IPS-15b (cell line): ENCODE results near the gene U2SURP.

Experiments
- H3K27me3 ChIP-seq: one replicate; pipeline ENCODE4 v1.6.1; 2013; ENCODE audit warnings: low read length; ENCODE audit not compliant: control insufficient read depth, insufficient read depth
- H3K36me3 ChIP-seq: one replicate; pipeline ENCODE4 v1.6.1; 2013; ENCODE audit warnings: low read length; ENCODE audit not compliant: control insufficient read depth, insufficient read depth
- H3K4me1 ChIP-seq: one replicate; pipeline ENCODE4 v1.6.1; 2013; ENCODE audit warnings: mild to moderate bottlenecking, low read length; ENCODE audit not compliant: control insufficient read depth, insufficient read depth
- H3K4me3 ChIP-seq: one replicate; pipeline ENCODE4 v1.5.1; 2013; ENCODE audit warnings: low read depth, low read length
- H3K9ac ChIP-seq: one replicate; pipeline ENCODE4 v1.6.1; 2013; ENCODE audit warnings: low read depth, mild to moderate bottlenecking, low read length
- H3K9me3 ChIP-seq: one replicate; pipeline ENCODE4 v1.6.1; 2013; ENCODE audit warnings: mild to moderate bottlenecking, low read length; ENCODE audit not compliant: control insufficient read depth, insufficient read depth

Gene U2SURP

GRCh38 chr3:143081365-143081764 lies 80.0 kb downstream of the U2SURP start:
- no peaks in the 10 kb centered on the region for H3K27me3 ChIP-seq
- no peak overlapping the region for H3K4me3 ChIP-seq
- peaks cover 2% of the 10 kb centered on the region for H3K9me3 ChIP-seq
- H3K36me3 ChIP-seq: no peaks in the 10 kb centered on the region
- no peaks in the 10 kb centered on the region for H3K4me1 ChIP-seq
- H3K9ac ChIP-seq: no peak overlapping the region

- Histone ChIP-seq H3K4me3 (no peak overlapping the region), H3K27me3 (no peaks in the 10 kb centered on the region), H3K9ac (no peak overlapping the region), H3K36me3 (no peaks in the 10 kb centered on the region), H3K4me1 (no peaks in the 10 kb centered on the region), H3K9me3 (peaks cover 2% of the 10 kb centered on the region)
These were observed 80.7 kb downstream of the U2SURP start for GRCh38 chr3:143081844-143082778.

DNA sequence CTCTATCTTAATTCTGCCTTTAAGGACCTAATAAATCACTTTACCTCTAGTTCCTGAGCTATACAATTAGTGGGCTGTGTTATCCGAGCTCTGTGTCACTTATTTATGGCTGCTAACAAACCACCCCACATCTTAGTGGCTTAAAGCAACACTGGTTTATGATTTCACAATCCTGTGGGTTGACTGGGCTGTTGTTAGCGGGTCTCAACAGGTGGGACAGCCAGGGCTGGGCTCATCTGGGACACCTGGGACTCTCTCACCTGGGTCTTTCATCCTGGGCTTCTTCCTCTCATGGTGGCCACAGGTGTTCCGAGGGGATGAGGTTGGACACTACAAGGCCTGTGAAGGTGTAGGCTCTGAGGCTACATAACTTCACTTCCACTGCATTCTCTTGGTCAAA lies 82.4 kb downstream of the U2SURP start:
- Histone ChIP-seq H3K9me3 (peaks cover 2% of the 10 kb centered on the region), H3K9ac (no peak overlapping the region), H3K4me3 (no peak overlapping the region), H3K36me3 (no peaks in the 10 kb centered on the region), H3K27me3 (no peaks in the 10 kb centered on the region), H3K4me1 (no peaks in the 10 kb centered on the region)

DNA sequence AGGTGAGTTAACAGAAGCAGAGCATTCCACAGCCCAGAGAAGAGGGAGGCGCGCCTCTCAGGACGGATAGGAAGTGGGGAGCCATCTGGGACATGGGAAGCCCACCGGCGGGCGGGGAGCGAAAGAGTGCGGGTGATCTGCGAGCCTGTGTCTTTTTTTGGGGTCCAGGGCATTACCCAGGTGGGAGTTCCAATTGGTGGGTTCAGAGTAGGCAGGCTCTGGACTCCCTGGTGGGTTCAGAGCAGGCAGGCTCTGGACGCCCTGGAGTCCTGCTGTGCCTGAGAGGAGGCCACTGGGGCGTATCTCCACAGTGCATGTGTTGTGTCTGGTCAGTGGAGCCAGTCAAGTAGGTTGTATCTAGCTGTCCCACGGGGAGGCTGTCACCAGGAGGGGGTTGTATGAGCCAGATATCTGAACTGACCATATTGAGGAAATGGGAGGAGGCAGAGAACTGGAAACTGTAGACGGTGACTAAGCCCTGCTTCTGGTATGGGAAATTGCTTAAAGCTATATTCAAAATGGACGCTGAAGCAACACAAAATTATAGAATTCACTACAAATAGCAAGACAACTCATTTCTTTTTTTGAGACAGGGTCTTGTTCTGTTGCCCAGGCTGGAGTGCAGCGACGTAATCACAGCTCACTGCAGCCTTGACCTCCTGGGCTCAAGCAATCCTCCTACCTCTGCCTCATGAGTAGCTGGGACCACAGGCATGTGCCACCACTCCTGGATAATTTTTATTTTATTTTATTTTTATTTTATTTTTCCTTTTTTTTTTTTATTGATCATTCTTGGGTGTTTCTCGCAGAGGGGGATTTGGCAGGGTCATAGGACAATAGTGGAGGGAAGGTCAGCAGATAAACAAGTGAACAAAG lies 83.7 kb downstream of the U2SURP start:
- Histone ChIP-seq H3K4me1 (no peaks in the 10 kb centered on the region), H3K27me3 (no peaks in the 10 kb centered on the region), H3K36me3 (no peaks in the 10 kb centered on the region), H3K9me3 (peaks cover 2% of the 10 kb centered on the region), H3K9ac (no peak overlapping the region), H3K4me3 (no peak overlapping the region)

- Histone ChIP-seq H3K4me3 (no peak overlapping the region), H3K27me3 (no peaks in the 10 kb centered on the region), H3K9me3 (peaks cover 2% of the 10 kb centered on the region), H3K4me1 (no peaks in the 10 kb centered on the region), H3K36me3 (no peaks in the 10 kb centered on the region), H3K9ac (no peak overlapping the region)
These were observed 87.5 kb downstream of the U2SURP start for GRCh38 chr3:143088835-143089234.

DNA sequence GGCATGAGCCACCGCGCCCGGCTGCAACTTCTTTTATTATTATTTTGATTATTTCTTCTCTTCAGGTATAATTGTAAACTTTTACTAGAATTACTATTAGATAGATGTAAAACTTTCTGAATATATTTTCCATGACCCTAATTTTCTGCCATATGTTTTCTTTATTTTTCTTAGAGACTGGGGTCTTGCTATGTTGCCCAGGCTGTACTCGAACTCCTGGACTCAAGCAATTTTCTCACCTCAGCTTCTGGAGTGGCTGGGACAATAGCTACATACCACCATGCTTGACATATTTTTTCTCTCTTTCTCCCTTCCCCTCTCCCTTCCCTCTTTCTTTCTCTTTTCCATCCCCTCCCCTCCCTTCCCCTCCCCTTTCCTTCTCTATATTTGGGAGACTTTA lies 88.6 kb downstream of the U2SURP start:
- Histone ChIP-seq H3K4me3 (no peak overlapping the region), H3K36me3 (no peaks in the 10 kb centered on the region), H3K9me3 (peaks cover 2% of the 10 kb centered on the region), H3K27me3 (no peaks in the 10 kb centered on the region), H3K4me1 (no peaks in the 10 kb centered on the region), H3K9ac (no peak overlapping the region)

- H3K27me3 ChIP-seq: no peaks in the 10 kb centered on the region
- H3K4me3 ChIP-seq: no peak overlapping the region
- H3K9ac ChIP-seq: no peak overlapping the region
- H3K36me3 ChIP-seq: peaks cover under 1% of the 10 kb centered on the region
- H3K9me3 ChIP-seq: no peaks in the 10 kb centered on the region
- no peaks in the 10 kb centered on the region for H3K4me1 ChIP-seq
These were observed 89.1 kb downstream of the U2SURP start for GRCh38 chr3:143090486-143090885.

DNA sequence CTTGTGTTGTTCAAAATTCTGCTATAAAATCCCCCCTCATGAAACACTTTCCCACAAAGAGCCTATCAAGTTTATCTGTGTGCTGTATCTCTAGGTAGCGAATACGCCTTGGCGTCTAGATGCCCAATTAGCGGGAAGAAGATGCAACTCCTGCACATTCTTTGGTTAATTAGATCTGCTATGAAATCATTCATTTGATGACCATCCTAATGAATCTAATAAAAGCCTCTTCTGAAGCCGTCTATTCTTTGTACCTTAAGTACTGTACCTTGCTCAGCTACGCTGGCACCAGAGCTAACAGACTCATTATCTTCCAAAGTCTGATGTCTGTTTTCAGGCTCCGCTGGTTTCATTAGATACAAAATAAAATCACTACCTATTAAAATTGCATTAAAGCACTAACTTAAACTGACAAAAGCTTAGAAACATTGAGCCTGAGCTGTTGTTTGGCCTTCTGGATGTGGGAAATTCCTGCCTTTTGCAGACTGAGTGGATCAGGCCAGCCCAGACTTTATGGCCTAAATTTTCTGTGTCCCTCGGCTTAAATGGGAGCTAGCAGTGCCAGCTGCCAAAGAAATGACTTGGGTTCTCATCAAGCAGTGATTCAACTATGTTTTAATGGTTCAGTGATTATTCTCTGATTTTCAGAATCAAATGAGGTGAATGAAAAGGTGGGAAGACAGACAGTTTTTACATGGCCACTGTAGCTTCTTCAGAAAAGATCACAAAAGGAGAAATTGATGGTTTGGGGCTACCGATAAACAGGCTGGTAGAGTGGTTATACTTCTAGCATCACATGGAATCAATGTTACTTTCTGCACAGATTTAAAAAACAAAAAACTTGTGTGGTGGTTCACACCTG lies 89.8 kb downstream of the U2SURP start:
- Histone ChIP-seq H3K36me3 (peaks cover 5% of the 10 kb centered on the region), H3K4me3 (no peak overlapping the region), H3K9ac (no peak overlapping the region), H3K9me3 (peaks cover 5% of the 10 kb centered on the region), H3K4me1 (no peaks in the 10 kb centered on the region), H3K27me3 (no peaks in the 10 kb centered on the region)

DNA sequence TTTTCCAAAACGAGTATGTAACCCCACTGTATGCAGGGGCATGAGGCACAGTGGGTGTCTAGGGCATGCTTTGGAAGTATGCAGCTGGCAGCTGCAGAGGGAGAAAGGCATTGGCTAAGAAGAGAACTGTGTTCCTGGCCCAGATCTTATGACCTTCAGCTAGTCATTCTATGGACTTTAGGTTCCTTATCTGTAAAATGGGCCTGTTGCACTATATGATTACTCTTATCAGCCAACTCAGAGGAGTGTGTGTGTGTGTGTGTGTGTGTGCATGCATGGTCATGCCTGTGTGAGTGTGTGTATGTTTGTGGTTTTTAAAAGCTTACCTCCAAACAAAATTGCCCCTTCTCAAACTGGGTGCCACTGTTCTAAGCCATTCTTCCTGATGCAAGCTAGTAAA lies 90.8 kb downstream of the U2SURP start:
- Histone ChIP-seq H3K36me3 (peaks cover 6% of the 10 kb centered on the region), H3K9ac (no peak overlapping the region), H3K4me1 (no peaks in the 10 kb centered on the region), H3K4me3 (no peak overlapping the region), H3K27me3 (no peaks in the 10 kb centered on the region), H3K9me3 (peaks cover 7% of the 10 kb centered on the region)

DNA sequence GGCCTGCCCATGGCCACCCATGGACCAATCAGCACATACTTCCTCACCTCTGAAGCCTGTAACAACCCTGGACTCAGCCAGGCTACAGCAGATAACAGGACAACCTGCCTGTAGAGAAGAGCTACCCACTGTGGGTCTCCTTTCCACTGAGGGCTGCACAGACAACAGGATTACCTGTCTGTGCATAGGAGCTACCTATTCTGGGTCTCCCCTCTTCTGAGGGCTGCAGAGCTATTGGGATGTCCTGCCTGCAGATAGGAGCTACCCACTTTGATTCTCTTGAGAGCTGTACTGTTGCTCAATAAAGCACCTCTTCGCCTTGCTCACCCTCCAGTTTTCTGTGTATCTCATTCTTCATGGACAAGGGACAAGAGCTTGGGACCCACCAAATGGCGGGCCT lies 94.4 kb downstream of the U2SURP start:
- Histone ChIP-seq H3K9ac (no peak overlapping the region), H3K4me3 (no peak overlapping the region), H3K27me3 (no peaks in the 10 kb centered on the region), H3K4me1 (no peaks in the 10 kb centered on the region), H3K9me3 (peaks cover 10% of the 10 kb centered on the region), H3K36me3 (peaks cover 6% of the 10 kb centered on the region)

DNA sequence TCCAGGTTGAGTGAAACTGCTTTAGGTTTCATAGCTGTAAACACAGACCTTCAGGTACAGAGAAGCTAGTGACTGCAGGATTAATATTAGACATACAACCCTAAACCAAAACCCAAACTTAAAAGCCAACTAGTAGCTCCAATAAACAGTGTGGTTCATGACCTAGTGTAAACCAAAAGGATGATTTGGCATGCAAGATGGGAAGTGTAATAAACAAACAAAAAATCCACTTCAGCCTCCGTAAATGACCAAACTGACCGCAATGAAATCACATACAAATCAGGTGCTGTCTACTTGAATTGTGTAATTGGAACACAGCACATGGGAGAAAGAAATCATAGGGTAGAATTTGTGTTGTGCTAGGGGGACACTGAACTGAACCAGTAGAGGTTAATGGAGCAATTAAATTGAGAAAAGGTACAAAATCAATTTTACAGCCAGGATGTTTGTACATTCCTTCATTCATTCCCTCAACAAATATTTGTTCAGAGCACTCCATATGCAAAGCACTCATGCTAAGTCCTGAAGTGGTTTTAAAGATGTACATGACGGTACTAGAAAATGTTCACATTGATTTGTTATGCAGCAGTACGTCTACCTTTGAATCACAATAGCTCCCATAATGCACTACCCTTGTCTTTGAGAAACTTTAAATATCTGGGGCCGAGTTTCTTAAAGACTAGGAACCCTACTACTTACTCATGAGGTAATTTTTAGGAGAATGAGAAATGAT lies 96.8 kb downstream of the U2SURP start:
- H3K4me3 ChIP-seq: no peak overlapping the region
- H3K4me1 ChIP-seq: no peaks in the 10 kb centered on the region
- H3K9me3 ChIP-seq: peaks cover 10% of the 10 kb centered on the region
- H3K9ac ChIP-seq: no peak overlapping the region
- H3K36me3 ChIP-seq: peaks cover 6% of the 10 kb centered on the region
- H3K27me3 ChIP-seq: no peaks in the 10 kb centered on the region
